OCI-M2 (cell line): ENCODE data around the gene SH3PXD2A.
"Not testable (repeated sequence)": the region's sequence is repeated elsewhere in the genome, so short reads cannot be mapped to it uniquely, and the experiment has no call there.

Experiments used
- DNase-seq: peaks from one replicate; lab custom pipeline; 2025; ENCODE audit not compliant: unreplicated experiment; lab: John Stamatoyannopoulos, UW

SH3PXD2A gene

DNA sequence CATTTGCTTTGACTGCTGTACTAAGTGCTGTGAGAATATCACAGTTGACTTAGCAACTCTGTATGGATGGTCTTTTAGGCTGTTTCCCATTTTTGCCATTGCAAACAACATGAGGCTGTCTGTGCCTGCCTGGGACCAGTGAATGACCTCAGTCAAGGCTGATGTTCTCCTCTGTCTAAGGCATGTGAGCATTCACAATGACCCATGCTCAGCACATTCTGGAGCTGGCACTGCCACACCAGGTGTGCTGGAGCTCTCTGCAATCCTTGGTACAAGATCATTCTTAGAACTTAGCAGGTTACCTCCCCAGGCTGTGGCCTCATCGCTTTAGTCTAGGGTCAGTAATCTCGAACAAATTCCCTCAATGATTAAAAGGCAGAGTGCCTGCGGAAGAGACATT lies 61.9 kb downstream of the SH3PXD2A start:
- no peak for DNase-seq

DNA sequence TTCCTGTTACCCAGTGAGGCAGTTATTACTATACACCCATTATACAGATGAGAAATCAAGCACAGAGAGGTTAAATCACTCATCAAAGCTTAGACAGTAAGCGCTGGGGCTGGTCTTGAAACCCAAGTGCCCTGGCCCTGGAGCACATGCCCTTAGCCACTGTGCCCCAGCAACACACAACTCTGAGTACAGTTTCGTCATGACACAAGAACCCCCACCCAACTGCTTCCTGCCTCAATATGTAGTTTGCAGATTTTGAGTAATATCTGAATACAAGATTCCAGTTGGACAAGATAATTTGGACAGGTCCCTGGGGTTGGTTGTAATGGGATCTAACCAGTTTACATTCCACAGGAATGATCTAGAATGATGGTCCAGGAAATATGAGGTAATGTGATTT lies 62.8 kb downstream of the SH3PXD2A start:
- DNase-seq = no peak

DNA sequence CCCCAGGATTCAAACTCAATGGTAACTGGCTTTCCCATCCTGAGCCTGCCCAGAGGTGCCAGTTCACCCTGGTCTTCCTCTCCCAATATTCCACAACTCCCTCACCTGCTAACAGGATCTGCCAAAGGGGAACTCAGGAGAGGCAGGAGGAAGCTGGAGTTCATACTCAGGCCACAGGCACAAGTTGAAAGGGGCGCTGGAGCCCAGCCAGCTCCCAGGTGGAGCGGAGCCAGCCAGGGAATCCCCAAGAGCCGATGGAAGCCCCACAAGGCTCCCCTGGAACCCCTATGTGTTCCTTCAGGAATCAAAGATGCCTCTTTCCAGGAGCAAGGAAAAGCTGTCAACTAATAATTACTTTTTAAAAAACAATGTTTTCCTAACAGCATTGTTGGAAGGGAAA lies 63.5 kb downstream of the SH3PXD2A start:
- DNase-seq = no peak

DNA sequence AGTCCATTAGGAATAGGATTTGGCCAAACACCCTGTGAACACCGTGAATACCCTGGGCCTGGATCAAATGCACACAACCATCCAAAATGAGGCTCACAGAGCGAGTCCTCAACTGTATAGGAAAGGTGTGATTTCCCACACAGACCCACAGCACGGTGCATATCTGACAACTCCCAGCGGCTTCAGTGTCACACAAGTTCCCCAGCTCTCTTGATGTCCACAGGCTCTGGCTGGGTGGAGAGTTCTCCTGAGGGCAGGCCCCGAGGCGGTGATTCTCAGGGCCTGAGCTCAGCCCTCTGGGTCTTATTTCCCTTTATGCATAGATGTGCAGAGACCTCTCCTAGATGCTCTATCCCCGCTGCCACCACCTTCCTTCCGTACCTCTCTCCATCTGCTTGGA lies 64.1 kb downstream of the SH3PXD2A start:
- DNase-seq = no peak

DNA sequence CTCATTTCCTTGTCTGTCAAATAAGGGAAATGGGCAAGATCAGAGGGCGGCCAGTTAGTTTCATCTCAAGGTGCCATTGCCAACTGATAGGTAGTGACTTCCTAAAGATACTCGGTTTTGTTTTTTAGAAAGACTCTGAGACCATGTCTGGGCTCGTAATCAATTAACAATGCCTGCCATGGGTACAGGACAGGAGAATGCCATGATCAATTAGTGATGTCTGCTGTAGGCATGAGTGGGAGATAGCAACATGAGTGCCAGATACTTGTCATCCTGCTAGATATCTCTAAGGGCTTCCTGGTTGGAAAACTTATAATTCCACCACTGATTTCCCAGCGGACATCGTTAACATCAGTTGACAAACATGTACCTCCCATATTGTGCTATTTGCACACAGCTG lies 64.8 kb downstream of the SH3PXD2A start:
- no peak for DNase-seq

DNA sequence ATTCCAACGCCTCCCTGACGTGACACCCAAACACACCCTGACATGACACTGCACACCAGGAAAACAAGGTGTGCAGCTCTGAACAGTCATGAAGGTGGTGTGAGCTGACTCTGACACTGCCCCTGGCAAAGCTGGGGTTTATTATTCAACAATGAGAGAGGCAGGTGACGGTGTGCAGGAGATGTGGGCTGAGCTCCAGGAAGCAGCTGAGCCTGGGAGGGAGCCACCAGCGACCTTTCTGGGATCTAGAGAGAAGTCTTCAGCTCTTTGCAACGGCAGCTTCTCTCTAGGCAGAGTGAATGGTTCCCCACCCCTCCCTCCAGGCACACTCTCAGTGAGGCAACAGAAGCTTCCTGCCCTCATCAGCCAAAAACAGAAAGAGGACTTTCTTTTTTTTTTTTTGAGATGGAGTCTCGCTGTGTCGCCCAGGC lies 65.6 kb downstream of the SH3PXD2A start:
- DNase-seq = no peak

DNA sequence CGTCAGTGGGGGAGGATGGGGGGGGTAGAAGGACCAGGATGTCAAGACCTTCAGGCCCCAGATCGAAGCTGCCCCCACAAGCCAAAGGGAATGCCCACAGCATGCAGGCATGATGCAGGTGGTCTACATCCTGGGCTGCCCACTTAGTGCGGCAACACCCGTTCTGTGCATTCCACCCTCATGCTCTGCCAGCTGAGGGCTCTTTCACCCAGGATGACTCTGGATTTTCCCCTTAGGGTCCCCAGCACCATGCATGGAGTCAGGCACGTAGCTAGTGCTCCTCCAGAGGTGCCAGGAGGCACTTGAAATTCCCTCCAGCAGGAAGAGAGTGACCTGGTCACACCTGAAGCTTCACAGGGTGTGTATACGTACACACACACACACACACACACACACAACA lies 66.2 kb downstream of the SH3PXD2A start:
- no peak for DNase-seq

DNA sequence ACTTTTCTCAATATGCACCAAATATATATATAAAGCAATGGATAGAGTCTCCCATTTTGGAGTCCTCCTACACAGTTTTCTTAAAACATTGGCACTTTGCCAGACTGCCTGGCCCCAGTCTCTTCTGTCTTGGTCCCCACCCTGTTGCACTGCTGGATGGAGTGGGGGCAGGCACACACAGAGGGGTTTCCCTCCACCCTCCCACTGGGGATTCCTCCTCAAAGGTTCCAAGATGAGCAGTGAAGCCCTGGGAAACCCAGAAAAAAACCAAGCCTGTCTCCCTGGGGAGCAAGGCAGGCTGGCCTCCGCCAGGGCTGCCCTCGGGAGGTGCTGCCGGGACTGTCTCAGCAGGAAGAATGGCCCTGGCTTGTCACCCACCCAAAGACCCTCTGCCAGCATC lies 68.0 kb downstream of the SH3PXD2A start:
- no peak for DNase-seq

DNA sequence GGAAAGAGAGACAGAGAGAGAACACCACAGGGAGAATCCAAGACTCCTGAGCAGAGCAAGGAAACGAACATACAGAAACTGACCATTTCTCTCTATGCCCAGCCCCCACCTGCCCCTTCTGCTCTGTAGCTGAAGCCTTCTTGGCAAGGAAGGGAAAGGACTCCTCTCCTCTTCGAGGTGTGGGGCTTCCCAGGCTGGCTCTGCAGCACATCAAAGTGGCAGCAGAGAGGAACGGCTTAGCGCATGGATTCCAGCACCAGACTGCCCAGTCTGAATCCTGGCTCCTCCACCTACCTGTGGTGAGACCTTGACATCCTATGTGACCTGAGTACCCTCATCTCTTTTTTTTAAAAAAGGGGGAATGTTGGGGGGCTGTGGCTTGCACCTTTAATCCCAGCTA lies 69.4 kb downstream of the SH3PXD2A start:
- DNase-seq = no peak

DNA sequence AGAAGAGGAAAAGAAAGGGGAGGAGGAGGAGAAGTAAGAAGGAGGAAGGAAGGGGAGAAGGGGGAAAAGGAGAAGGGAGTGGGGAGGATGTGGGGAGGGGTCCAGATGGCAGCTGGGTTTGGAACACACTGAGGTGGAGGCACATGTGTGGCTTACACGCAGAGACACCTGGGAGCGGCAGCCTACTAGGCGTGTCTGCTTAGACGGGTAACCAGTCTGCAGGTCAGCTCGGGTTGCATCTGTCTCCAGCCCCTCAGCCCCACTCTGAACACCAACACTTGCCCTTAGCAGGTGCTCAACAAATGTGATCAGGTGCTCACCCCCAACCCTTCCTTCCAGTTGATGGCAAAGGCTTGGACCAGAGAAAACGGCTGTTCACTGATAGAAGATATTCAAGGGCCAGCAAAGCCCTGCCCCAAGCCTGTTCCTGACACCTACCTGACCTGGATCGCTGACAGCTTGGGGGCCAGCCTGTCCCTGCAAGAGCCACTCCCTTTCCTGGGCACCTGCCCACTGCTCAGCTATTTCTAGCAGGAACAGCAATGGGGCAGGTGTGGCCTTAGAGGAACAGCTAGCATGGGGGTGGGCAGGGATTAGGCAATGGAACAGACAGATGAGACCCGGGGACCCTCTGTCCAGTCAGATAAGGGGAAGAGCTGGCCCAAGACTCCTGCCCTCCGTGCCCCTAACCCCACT lies 70.5 kb downstream of the SH3PXD2A start:
- DNase-seq = no peak

DNA sequence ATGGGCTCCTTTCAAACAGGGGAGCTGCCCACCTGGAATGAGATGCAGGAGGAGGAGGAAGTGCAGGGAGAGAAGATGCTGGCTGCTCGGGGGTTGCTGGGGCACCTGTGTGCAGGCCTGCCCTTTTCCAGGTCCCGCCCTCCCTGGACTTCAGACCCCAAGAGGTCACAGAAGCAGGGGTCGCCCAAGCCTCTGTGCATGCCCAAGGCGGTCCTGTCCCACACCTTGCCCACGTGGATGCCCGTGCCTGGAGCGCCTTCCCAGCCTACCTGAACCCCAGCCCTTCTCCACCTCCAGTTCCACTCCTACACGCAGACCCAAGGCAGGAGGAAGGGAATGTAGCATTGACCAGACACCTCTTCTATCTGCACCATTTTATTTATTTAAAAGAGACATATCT lies 71.3 kb downstream of the SH3PXD2A start:
- DNase-seq = no peak

DNA sequence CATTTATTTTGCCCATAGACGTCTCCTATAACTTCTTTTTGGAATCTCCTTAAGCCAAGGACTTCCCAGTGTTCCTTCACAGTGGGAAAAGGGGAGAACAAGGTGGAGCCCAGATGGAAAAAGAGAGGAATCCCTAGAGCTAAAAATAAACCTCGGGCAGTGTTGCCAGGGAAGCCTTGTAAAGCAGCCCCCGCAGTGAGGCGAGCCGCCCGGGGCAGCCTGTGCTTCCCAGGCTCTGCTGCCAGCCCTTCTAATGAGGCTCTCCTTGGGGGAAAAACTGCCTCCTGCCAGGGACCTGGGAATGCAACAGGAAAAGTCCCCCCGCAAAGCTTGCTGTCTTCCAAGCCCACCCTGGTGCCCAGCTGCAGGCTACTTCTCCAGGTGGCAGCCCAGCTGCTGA lies 71.7 kb downstream of the SH3PXD2A start:
- DNase-seq = no peak

DNA sequence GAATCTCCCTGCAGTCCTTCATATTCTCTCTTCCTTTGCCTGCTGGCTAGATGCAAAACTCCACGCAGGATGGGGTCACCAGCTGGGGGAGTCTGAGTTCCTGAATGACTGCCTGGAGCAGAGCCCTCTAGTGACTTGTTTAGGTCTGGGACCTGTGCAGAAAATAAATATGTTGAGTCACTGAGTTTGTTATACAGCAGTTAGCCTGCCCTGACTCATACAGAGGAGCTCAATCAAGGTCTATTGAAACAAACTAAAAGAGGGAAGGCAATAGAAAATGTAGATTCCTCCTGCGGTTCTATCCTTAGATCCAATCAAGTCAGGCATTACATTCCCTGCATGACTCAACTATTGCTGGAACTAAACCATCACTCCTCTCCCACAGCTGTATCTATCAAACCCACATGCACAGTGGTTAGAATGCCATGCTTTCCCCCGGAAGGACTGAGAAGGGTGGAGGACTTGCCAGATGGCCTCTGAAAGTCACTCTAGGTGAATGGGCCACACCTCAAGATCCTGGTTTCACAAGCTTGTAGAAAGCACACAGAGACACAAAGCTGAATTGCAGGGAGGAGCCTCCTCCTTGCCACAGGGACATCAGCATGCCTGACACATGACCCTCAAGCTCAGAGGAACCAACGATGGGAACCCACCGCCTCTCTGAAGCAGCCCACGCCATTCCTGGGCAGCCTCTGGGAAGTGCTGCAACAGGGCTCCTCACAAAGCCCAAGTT lies 73.9 kb downstream of the SH3PXD2A start:
- no peak for DNase-seq

DNA sequence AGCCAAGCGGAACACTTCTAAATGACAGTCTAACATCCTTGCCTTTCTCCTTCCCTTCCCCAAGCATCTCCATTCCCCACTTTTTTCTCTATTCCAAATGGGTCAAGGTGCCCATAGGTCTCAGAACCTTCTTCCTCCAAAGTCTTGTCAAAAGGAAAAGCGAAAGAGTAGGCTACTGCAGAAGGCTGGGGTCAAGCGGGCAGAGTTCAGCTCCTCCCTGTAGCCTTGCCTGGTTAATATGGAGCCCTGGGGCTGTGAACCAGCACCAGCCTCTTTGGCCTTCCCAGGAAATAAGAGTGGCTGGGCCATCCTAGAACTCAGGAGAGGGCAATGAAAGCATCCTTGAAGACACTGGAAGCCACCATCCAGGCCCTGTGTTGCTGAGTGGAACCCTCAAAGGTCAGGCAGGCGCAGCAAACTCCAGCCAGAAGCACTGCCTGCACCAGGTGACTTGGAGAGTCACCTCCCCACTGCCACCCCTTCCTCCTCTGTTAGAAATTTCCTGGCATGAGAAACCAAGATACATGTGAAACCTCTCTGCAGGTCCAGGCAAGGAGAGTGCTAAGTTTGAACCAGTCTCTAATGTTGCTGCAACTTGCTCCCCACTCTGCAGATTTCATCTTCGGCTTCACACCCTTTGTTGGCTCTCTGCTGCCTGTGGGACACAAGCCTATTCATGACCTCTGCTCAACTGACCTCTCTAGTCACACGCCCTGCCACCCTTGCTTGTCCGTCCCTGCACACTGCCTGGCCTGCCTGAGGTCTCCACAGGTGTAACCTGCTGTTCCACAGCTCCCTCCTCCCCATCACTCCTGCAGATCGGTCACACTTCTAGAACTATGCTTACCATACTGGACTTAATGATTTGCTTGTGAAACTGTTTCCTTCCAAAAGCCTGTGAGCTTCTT lies 74.9 kb downstream of the SH3PXD2A start:
- no peak for DNase-seq

DNA sequence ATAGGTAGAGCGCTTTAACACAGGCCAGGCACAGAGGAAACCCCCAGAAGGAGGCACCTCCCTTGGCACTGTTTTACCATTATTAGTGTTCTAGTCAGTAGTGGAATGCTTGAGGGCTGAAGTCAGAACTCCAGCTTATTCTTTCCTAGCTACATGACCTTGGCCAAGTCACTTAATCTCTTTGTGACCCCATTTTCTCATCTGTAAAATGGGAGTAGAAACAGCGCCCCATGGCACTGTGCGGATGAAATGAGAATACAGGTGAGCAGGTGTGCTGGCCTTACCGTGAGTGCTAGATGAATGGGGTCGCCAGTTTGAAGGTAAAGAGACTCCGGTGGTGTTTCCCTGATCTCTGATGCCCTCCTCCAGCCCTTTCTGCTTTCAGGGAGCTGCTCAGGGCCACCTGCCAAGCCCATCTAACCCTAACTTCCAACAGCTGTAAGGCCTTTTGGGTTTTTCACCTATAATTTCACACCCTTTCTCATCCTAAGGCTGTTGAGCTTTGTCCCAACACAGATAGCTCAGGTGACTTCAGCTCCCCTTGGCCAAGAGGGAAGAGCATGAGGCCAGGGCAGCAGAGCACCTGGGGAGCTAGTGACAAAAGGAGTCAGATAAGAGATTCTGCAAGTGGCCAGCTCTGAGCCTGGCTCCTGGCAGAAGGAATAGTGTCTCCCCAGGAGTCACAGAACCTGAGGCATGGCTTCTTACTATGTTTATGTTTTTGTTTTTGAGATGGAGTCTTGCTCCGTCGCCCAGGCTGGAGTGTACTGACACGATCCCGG lies 76.8 kb downstream of the SH3PXD2A start:
- no peak for DNase-seq

DNA sequence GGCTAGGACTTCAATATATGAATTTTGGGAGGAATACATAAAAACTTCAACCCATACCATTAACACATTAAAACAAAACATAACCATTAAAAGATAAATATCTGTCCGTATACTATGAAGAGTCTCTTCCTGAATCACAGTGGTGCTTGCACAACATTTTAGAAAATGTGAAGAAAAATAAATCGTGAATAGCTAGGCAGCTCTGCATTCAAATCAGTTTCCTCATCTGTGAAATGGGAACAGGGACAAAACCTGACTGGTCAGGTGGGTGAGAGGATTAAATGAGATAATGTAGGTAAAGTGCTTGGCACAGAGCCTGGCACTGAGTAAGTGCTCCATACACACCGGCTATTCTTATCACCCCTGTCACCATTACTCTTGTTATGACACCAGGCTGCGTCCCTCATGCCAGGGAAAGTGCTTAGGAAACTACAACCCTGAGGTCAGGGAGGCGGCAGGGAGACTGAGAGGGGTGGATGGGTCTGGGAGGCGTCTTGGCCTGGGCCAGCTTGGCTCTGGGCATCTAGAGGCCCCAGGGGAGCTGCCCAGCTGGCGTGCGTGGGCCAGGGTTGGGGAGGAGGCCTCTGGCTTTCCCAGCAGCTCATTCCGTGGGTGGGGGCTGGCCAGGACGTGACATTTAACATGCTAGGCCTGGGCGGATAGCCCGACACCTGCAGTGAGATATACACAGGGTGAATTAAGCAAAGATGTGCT lies 78.3 kb downstream of the SH3PXD2A start:
- no peak for DNase-seq

DNA sequence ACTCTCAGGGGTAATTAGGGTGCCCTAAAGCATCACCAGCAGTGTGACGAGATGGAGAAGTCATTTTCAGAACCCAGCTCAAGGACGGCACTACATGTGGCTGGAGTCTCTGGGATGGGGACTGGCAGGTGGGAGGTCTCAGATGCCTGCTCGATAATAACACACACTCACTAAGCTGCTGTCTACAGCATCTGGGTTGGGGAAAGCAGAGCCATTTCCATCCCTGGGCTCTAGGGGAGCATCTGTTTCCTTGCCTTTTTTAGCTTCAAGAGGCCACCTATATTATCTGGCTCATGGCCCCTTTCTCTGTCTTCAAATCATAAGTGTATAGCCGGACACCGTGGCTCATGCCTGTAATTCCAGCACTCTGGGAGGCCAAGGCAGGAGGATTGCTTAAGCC lies 79.6 kb downstream of the SH3PXD2A start:
- DNase-seq = no peak

DNA sequence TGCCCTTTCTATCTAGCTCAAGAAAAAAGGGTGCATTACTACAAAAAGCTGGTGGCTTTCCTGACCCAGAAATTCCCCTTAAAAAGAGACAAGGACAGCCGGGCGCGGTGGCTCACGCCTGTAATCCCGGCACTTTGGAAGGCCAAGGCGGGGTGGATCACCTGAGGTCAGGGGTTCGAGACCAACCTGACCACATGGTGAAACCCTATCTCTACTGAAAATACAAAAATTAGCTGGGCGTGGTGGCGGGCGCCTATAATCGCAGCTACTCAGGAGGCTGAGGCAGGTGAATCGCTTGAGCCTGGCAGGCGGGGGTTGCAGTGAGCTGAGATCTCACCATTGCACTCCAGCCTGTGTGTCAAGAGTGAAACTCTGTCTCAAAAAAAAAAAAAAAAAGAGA lies 82.5 kb downstream of the SH3PXD2A start:
- not testable (repeated sequence) for DNase-seq

DNA sequence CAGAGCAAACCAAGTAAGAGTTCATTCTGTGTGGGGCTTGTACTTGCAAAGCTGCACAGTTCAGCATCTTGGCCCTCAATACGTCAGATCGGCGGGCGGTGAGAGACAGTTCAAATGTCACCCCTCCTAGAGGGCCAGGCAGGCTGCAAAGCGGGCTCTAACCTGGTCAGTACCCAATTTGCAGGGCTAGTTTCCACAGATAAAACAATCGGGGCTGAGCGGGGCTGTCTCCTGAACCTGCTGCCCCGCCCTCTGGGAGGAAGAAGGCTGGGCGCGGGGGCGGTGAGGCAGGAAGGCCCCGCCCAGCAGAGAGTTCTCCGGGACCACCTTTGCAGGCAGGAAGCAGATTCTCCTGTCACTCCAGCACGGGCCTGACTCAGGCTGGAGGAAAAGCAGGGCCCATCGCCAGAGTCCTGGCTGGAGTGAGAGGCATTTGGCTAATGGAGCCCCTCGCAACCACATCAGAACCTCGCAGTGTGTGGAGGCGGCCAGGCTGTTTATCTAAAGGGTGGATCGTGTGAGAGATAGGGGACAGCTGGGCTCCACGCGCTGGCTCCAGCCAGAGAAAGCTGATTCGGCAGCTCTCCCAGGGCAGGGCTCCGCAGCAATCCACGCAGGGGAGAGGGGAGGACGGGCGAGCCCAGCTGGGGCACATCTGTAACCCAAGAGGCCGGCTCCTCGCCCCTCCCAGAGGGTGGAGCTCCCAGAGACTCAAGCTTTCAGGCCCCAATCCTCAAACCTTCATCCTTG lies 83.1 kb downstream of the SH3PXD2A start:
- DNase-seq = peak; percentile 49

DNA sequence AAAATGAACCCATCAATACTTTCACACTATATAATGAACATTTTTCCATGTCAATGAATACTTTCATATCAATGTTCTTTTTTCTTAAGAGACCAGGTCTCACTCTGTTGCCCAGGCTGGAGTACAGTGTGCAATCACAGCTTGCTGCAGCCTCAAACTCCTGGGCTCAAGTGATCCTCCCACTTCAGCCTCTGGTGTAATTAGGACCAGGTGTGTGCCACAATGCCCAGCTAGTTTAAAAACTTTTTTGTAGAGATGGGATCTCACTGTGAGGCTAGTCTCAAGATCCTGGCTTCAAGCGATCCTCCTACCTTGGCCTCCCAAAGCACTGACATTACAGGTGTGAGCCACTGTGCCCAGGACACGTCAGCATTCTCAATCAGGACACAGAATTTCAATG lies 85.2 kb downstream of the SH3PXD2A start:
- no peak for DNase-seq
